Stomach (tissue), 4 donors: ENCODE results near the gene TCF12.

Source experiments
- EP300 ChIP-seq: sonication (generic); formaldehyde crosslinking; IDR thresholded peaks from one replicate; pipeline ENCODE4 v1.6.1; 2017; ENCODE audit warnings: antibody characterized with exemption
- POLR2A ChIP-seq, 4 donors: fragments of 450-650 bp; IDR thresholded peaks; one replicate each; pipeline ENCODE4 v1.6.1; 2016; ENCODE audit warnings: antibody characterized with exemption in 4 of 4, control low read depth in 2 of 4, mild to moderate bottlenecking in 1 of 4, moderate library complexity in 1 of 4
- POLR2AphosphoS5 ChIP-seq, 3 donors: sonication (generic); formaldehyde crosslinking; IDR thresholded peaks; one replicate each; pipeline ENCODE4 v1.6.1; 2016; ENCODE audit warnings: antibody characterized with exemption in 3 of 3
- TF ChIP-seq, protein P1 (sequence below), 7 experiments: fragments of 450-650 bp in 4 of 7; fragments of 200-600 bp in 3 of 7; sonication (generic) in 3 of 7; IDR thresholded peaks; one replicate each; pipeline ENCODE4 v1.5.1; 2016 to 2019; ENCODE audit warnings: antibody characterized with exemption in 7 of 7, control low read depth in 2 of 7, mild to moderate bottlenecking in 1 of 7

DNA sequence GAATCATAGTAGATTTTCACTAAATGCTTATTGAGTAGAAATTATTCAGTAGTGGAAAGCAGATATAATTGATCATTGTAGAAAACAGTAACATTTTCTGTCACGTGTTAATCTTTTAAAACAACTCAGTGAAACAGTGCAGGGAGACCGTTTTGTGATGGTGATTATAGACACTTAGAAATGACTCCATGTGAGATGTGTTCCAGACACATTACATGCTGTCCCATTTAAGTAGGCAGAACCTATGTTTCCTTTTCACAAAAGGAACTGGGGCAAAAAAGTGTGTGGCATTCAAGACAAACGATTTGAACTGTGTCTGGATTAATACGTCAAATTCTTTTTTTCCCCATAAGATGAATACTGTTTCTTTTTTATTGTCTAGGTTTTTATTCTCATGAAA lies 126.5 kb downstream of the TCF12 start:
- TF ChIP-seq, protein P1, sequence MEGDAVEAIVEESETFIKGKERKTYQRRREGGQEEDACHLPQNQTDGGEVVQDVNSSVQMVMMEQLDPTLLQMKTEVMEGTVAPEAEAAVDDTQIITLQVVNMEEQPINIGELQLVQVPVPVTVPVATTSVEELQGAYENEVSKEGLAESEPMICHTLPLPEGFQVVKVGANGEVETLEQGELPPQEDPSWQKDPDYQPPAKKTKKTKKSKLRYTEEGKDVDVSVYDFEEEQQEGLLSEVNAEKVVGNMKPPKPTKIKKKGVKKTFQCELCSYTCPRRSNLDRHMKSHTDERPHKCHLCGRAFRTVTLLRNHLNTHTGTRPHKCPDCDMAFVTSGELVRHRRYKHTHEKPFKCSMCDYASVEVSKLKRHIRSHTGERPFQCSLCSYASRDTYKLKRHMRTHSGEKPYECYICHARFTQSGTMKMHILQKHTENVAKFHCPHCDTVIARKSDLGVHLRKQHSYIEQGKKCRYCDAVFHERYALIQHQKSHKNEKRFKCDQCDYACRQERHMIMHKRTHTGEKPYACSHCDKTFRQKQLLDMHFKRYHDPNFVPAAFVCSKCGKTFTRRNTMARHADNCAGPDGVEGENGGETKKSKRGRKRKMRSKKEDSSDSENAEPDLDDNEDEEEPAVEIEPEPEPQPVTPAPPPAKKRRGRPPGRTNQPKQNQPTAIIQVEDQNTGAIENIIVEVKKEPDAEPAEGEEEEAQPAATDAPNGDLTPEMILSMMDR (IDR thresholded peaks at IDR 0.05): no peak
- TF ChIP-seq POLR2AphosphoS5 (IDR thresholded peaks at IDR 0.05) (no peak), EP300 (no peak), POLR2A (IDR thresholded peaks at IDR 0.05) (no peak)
